ENCODE measurements around the gene TSPEAR.
"Not testable (repeated sequence)": the region's sequence is repeated elsewhere in the genome, so short reads cannot be mapped to it uniquely, and the experiment has no call there.

TSPEAR gene

GRCh38 chr21:44684077-44684476 is 27.3 kb downstream of the TSPEAR start:
- no peak for DNase-seq (ENCODE audit: low read depth)

GRCh38 chr21:44682580-44683151 is 28.7 kb downstream of the TSPEAR start:
- no peak for DNase-seq (ENCODE audit: low read depth)

- no peak for DNase-seq (ENCODE audit: low read depth)
Measured at GRCh38 chr21:44681861-44682579, 29.4 kb downstream of the TSPEAR start, which contains the start of gene KRTAP12-1. TSS of gene KRTAP12-1 (minus strand) at chr21:44682163. CDS start at chr21:44682123, 40 bp downstream.

GRCh38 chr21:44681152-44681551 is 30.2 kb downstream of the TSPEAR start:
- no peak for DNase-seq (ENCODE audit: low read depth)

- DNase-seq (ENCODE audit: low read depth), result no peak
Measured at GRCh38 chr21:44677881-44678280, 33.5 kb downstream of the TSPEAR start.

- DNase-seq (ENCODE audit: low read depth), result no peak
Measured at GRCh38 chr21:44671911-44672310, 39.5 kb downstream of the TSPEAR start.

- no peak for DNase-seq (ENCODE audit: low read depth)
Measured at GRCh38 chr21:44670642-44671432, 40.5 kb downstream of the TSPEAR start.

GRCh38 chr21:44667612-44668011 is 43.8 kb downstream of the TSPEAR start:
- DNase-seq (ENCODE audit: low read depth), result no peak

GRCh38 chr21:44666401-44667320 is 44.7 kb downstream of the TSPEAR start, which contains the start of gene KRTAP12-2:
TSS of gene KRTAP12-2 (minus strand) at chr21:44666927. CDS start at chr21:44666886, 41 bp downstream.
- no peak for DNase-seq (ENCODE audit: low read depth)

- no peak for DNase-seq (ENCODE audit: low read depth)
Measured at GRCh38 chr21:44664691-44665090, 46.7 kb downstream of the TSPEAR start.

- not testable (repeated sequence) for DNase-seq (ENCODE audit: low read depth)
Measured at GRCh38 chr21:44661567-44661966, 49.8 kb downstream of the TSPEAR start.

- DNase-seq (ENCODE audit: low read depth), result no peak
Measured at GRCh38 chr21:44658913-44659595, 52.3 kb downstream of the TSPEAR start.

GRCh38 chr21:44658541-44658910 is 52.8 kb downstream of the TSPEAR start:
- DNase-seq (ENCODE audit: low read depth), result no peak

GRCh38 chr21:44657635-44658540 is 53.5 kb downstream of the TSPEAR start, which contains the start of gene KRTAP12-3:
TSS of gene KRTAP12-3 (plus strand) at chr21:44657932. CDS start at chr21:44657980, 48 bp downstream.
- DNase-seq (ENCODE audit: low read depth), result no peak

GRCh38 chr21:44656868-44657267 is 54.5 kb downstream of the TSPEAR start:
- DNase-seq (ENCODE audit: low read depth), result no peak

- DNase-seq (ENCODE audit: low read depth), result no peak
Measured at GRCh38 chr21:44654576-44655175, 56.7 kb downstream of the TSPEAR start, which contains the start of gene KRTAP12-4. TSS of gene KRTAP12-4 (minus strand) at chr21:44654659. CDS start at chr21:44654614, 45 bp downstream.

GRCh38 chr21:44653656-44654575 is 57.5 kb downstream of the TSPEAR start:
- no peak for DNase-seq (ENCODE audit: low read depth)

- no peak for DNase-seq (ENCODE audit: low read depth)
Measured at GRCh38 chr21:44653123-44653522, 58.2 kb downstream of the TSPEAR start.

All from GM04504 (cell line).